ENCODE results near the gene CASQ2. TPM values are rescaled to one million over a fixed set of nuclear protein-coding genes. Genes with fewer than 3 reads are reported as not detected.

The CASQ2 gene
- total RNA-seq, 1 experiment from 2014 or later = not detected

- H3K27me3 ChIP-seq (ENCODE audit: insufficient read depth, low read length) = no peaks in the 10 kb centered on the region
- no peaks in the 10 kb centered on the region for H4K20me1 ChIP-seq (ENCODE audit: insufficient read depth)
- H3K27ac ChIP-seq (ENCODE audit: low read depth, low read length) = no peak overlapping the region
- H3K4me3 ChIP-seq (replicated peaks in 1 of 2; ENCODE audit: low read depth in 1 of 2, low read length in 2 of 2) = no peak overlapping the region
- no peak overlapping the region for H2AFZ ChIP-seq (ENCODE audit: low read depth, low read length, poor library complexity, severe bottlenecking)
- ChIA-PET RAD21 (ENCODE audit: low non-redundant PET in 1 of 2, low total read pairs in 2 of 2, uncharacterized antibody in 2 of 2, unreplicated experiment in 2 of 2) (no interaction called here), POLR2A (no interaction called here), CTCF (no interaction called here)
- TF ChIP-seq MAX (IDR thresholded peaks at IDR 0.05) (no peak), SRF (IDR thresholded peaks at IDR 0.05; ENCODE audit: low read depth) (no peak), REST (IDR thresholded peaks at IDR 0.05; ENCODE audit: low read depth) (no peak), ZFX (IDR thresholded peaks at IDR 0.05) (no peak), ZNF274 (IDR thresholded peaks at IDR 0.05; ENCODE audit: low read depth, low read length) (no peak), TCF7L2 (IDR thresholded peaks at IDR 0.05; ENCODE audit: borderline replicate concordance, extremely low read depth, insufficient read depth, insufficient read length) (no peak), ZBTB33 (IDR thresholded peaks at IDR 0.05; ENCODE audit: extremely low read depth, insufficient replicate concordance, low read length) (no peak), SIN3A (IDR thresholded peaks at IDR 0.05; ENCODE audit: low read depth) (no peak), CEBPB (IDR thresholded peaks at IDR 0.05; ENCODE audit: low read depth) (no peak), EZH2phosphoT487 (IDR thresholded peaks at IDR 0.05; ENCODE audit: borderline replicate concordance) (no peak), EGR1 (IDR thresholded peaks at IDR 0.05; ENCODE audit: low read depth) (no peak), FOSL1 (IDR thresholded peaks at IDR 0.05; ENCODE audit: low read depth) (no peak), YY1 (IDR thresholded peaks at IDR 0.05; ENCODE audit: extremely low read depth, insufficient replicate concordance, low read depth, low read length) (no peak), POLR2A (IDR thresholded peaks at IDR 0.05; ENCODE audit: borderline replicate concordance, extremely low read depth, insufficient read depth, insufficient read length) (no peak), ATF3 (IDR thresholded peaks at IDR 0.05) (no peak), SP1 (IDR thresholded peaks at IDR 0.05; ENCODE audit: low read depth) (no peak), JUND (IDR thresholded peaks at IDR 0.05) (no peak), CTCF (IDR thresholded peaks at IDR 0.05 in 2 of 3, conservative IDR thresholded peaks at IDR 0.05 in 1 of 3; ENCODE audit: borderline replicate concordance in 1 of 3, insufficient read depth in 1 of 3, low read depth in 2 of 3, low read length in 2 of 3) (no peak), RAD21 (IDR thresholded peaks at IDR 0.05; ENCODE audit: low read depth) (no peak)
- H3K9me2 ChIP-seq (ENCODE audit: insufficient read depth) = no peaks in the 10 kb centered on the region
- H3K9ac ChIP-seq (ENCODE audit: low read length) = no peak overlapping the region
- H3K9me3 ChIP-seq (ENCODE audit: control insufficient read depth in 1 of 2, insufficient read depth in 1 of 2, low read depth in 1 of 2, low read length in 2 of 2) = no peaks in the 10 kb centered on the region
- H3K4me1 ChIP-seq (ENCODE audit: control insufficient read depth in 1 of 2, insufficient read depth in 2 of 2, low read length in 2 of 2) = peaks cover 0 to 5% of the 10 kb centered on the region in 2 experiments; a peak in 2 of 4 replicates
- no peak overlapping the region for H3K4me2 ChIP-seq (ENCODE audit: low read length)
- no TSS peak for BruUV-seq (replicated peaks)
- H3K36me3 ChIP-seq (ENCODE audit: control insufficient read depth in 1 of 2, insufficient read depth in 2 of 2, low read length in 2 of 2) = no peaks in the 10 kb centered on the region
- ATAC-seq = no peak
- no peak for DNase-seq (ENCODE audit: low read depth, low spot score)
- intact Hi-C loops (cut with micrococcal nuclease) = loop anchor here (5.0 kb wide), 2 partner anchors 54 to 624 kb away; no protein-coding TSS in a partner anchor
- H3K79me2 ChIP-seq (ENCODE audit: insufficient read depth, low read length) = no peaks in the 10 kb centered on the region
Observed at GRCh38 chr1:115761601-115762302, 6.8 kb downstream of the CASQ2 start.
